ENCODE data around the gene MAGI3.

The MAGI3 gene

GRCh38 chr1:113538225-113538624 lies 147.9 kb downstream of the MAGI3 start:
- H3K4me3 ChIP-seq (ENCODE audit: low read depth, low read length) = no peak overlapping the region
- no peak for TF ChIP-seq CTCF (IDR thresholded peaks at IDR 0.05; ENCODE audit: low read depth, low read length)

GRCh38 chr1:113540335-113540734 lies 150.0 kb downstream of the MAGI3 start:
- TF ChIP-seq CTCF (IDR thresholded peaks at IDR 0.05; ENCODE audit: low read depth, low read length) = no peak
- H3K4me3 ChIP-seq (ENCODE audit: low read depth, low read length) = no peak overlapping the region

GRCh38 chr1:113541106-113541505 lies 150.8 kb downstream of the MAGI3 start:
- TF ChIP-seq CTCF (IDR thresholded peaks at IDR 0.05; ENCODE audit: low read depth, low read length) = no peak
- H3K4me3 ChIP-seq (ENCODE audit: low read depth, low read length) = no peak overlapping the region

DNA sequence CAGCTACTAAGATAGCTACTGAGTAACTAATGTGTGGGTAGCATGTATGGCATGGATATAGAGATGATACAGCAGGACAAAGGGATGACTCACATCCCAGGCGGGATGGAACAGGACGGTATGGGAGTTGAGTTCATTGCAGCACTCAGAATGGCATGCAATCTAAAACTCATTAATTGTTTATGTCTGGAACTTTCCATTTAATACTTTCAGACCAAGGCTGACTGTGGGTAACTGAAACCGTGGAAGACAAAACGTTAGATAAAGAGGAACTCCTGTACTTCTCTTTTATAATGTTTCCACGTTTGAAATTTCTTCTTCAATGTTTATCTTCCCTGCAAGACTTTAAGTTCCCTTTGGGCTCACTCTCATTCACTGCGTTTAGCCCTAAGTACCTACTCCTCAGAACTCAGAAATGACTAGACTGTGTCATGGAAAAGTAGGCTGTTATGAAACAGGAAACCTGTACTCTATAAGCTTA lies 151.9 kb downstream of the MAGI3 start:
- TF ChIP-seq CTCF (IDR thresholded peaks at IDR 0.05; ENCODE audit: low read depth, low read length) = no peak
- no peak overlapping the region for H3K4me3 ChIP-seq (ENCODE audit: low read depth, low read length)

DNA sequence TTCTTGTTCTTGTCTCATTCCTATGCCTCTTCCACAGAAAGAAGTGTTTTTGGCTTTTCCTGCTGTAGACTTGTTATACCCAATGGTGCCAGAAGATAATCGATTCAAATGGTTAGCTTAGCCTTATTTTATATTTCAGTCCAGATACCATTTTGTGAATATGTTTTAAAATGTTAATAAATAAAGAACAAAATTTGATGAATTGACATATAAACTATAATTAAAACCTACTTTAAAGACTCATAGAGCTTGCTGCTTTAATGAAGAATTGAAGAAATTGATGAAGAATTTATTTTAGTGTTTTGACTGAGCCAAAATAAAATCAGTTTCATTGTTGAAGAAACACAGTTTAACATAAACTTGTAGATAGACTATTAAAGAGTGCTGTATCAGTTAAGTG lies 152.8 kb downstream of the MAGI3 start:
- TF ChIP-seq CTCF (IDR thresholded peaks at IDR 0.05; ENCODE audit: low read depth, low read length) = no peak
- no peak overlapping the region for H3K4me3 ChIP-seq (ENCODE audit: low read depth, low read length)

GRCh38 chr1:113545210-113545609 lies 154.9 kb downstream of the MAGI3 start:
- no peak for TF ChIP-seq CTCF (IDR thresholded peaks at IDR 0.05; ENCODE audit: low read depth, low read length)
- no peak overlapping the region for H3K4me3 ChIP-seq (ENCODE audit: low read depth, low read length)

- no peak for TF ChIP-seq CTCF (IDR thresholded peaks at IDR 0.05; ENCODE audit: low read depth, low read length)
- H3K4me3 ChIP-seq (ENCODE audit: low read depth, low read length) = no peak overlapping the region
These were observed 155.3 kb downstream of the MAGI3 start for GRCh38 chr1:113545626-113546025.
